ENCODE data around the gene MAPKAPK5.

GRCh38 chr12:111932241-111932640 lies 90.2 kb downstream of the MAPKAPK5 start:
- TF ChIP-seq POLR2A (IDR thresholded peaks at IDR 0.05; ENCODE audit: low read length) (no peak), GATA1 (IDR thresholded peaks at IDR 0.05; ENCODE audit: low read depth, low read length) (no peak)
